ENCODE data around the gene SPINK13. TPM values are rescaled to one million over a fixed set of nuclear protein-coding genes. Genes with fewer than 3 reads are reported as not detected.

The SPINK13 gene
- total and polyA plus RNA-seq, 9 of the 15 experiments (the other 6 are each of a cell fraction or from before 2014, with no cell fraction given) = 0.07 TPM; not detected in 8

DNA sequence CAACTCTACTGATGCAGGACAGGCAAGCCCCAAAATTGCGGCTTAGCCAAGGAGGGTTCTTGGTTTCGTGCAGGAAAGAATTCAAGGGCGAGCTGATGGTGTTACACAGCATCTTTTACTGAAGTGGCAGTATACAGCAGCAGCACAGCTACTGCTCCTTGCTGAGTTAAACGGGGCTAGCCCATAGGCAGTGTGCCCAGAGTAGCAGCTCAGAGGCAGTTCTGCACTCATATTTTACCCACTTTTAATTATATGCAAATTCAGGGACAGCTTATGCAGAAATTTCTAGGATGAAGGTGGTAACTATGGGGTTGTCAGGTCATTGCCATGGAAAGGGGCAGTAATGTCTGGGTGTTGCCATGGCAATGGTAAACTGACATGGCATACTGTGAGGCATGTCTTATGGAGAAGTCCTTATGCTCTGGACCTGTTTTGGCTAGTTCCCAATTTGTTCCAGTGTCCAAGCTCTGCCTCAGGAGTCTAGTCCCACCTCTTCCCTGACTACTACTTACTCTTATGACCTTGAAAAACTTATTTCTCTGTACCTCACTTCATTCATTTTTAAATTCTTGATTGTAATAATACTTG, 64.8 kb downstream of the SPINK13 start:
- H3K4me3 ChIP-seq = no peak overlapping the region
- no peak overlapping the region for H2AFZ ChIP-seq (ENCODE audit: low read depth, low read length)
- no peaks in the 10 kb centered on the region for H3K9me3 ChIP-seq (replicated peaks; ENCODE audit: control insufficient read depth, insufficient read depth, low read depth, low read length)
- no peaks in the 10 kb centered on the region for H3K27me3 ChIP-seq (ENCODE audit: control insufficient read depth in 2 of 2, insufficient read depth in 2 of 2, low read length in 2 of 2)
- CTCF ChIA-PET (ENCODE audit: low intra/inter-chr PET ratio) = no interaction called here
- DNase-seq (ENCODE audit: extremely low read depth in 1 of 4, low spot score in 3 of 4) (no peak), ATAC-seq (no peak), FAIRE-seq (no peak)
- no peaks in the 10 kb centered on the region for H3K36me3 ChIP-seq (ENCODE audit: control insufficient read depth, insufficient read depth, low read length)
- H3K27ac ChIP-seq (ENCODE audit: extremely low read depth, low read depth, low read length) = no peak overlapping the region
- H3K4me2 ChIP-seq (ENCODE audit: insufficient read depth, low read length) = no peak overlapping the region
- TF ChIP-seq EP400 (IDR thresholded peaks at IDR 0.05) (no peak), RFX1 (IDR thresholded peaks at IDR 0.05) (peak; percentile 37; the same call in 1 of the 2 replicates)
- no TSS peak for BruUV-seq (replicated peaks)
- no peaks in the 10 kb centered on the region for H3K4me1 ChIP-seq (replicated peaks in 1 of 2; ENCODE audit: control insufficient read depth in 2 of 2, insufficient read depth in 2 of 2, low read length in 2 of 2)
- no peaks in the 10 kb centered on the region for H4K20me1 ChIP-seq (replicated peaks; ENCODE audit: control insufficient read depth, insufficient read depth, low read length)
- 1% methylated on average over 4 of the region's 4 CpGs for WGBS (ENCODE audit: insufficient coverage, low coverage, missing lambda C conversion rate)
- intact Hi-C loops (cut with micrococcal nuclease) (no loop called here), in situ Hi-C loops (cut with MboI) (no loop called here)
- H3K9me1 ChIP-seq (ENCODE audit: control insufficient read depth, insufficient read depth, low read length) = no peaks in the 10 kb centered on the region
- POLR2A ChIA-PET = no interaction called here
- H3K79me2 ChIP-seq (ENCODE audit: control insufficient read depth, insufficient read depth, low read length) = no peaks in the 10 kb centered on the region
- H3K9ac ChIP-seq (ENCODE audit: insufficient read depth in 1 of 2, low read depth in 2 of 2, low read length in 2 of 2) = no peak overlapping the region

DNA sequence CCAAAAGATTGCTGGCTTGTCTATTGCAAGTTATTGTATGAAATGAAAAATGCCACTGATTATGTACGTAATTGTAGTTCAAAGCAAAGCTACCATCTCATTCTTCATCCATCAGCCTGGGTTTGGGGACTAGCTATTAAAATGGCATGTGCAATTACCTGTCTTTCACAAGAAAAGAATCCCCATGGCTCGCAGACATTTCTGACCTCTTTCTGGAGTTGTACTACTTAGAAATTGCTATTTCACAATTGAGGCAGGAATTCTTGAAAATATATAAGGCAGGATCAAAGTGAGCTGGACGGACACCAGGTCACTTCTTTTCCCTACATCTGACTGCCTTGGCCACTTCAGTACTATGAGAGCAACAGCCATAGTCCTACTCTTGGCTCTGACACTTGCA, 66.7 kb downstream of the SPINK13 start, which contains the start of gene SPINK9:
Gene SPINK9 (plus strand): TSS at position 301 of the 400 bp plus-strand sequence. CDS start 55 bp downstream, at position 356.
- Histone ChIP-seq H3K4me2 (ENCODE audit: insufficient read depth, low read length) (no peak within 1 kb of the TSS), H3K27ac (ENCODE audit: extremely low read depth, low read depth, low read length) (no peak within 1 kb of the TSS), H3K79me2 (ENCODE audit: control insufficient read depth, insufficient read depth, low read length) (no peaks in the 10 kb centered on the region), H3K4me1 (replicated peaks in 1 of 2; ENCODE audit: control insufficient read depth in 2 of 2, insufficient read depth in 2 of 2, low read length in 2 of 2) (no peaks in the 10 kb centered on the region), H3K36me3 (ENCODE audit: control insufficient read depth, insufficient read depth, low read length) (no peaks in the 10 kb centered on the region), H4K20me1 (replicated peaks; ENCODE audit: control insufficient read depth, insufficient read depth, low read length) (no peaks in the 10 kb centered on the region), H3K9me3 (replicated peaks; ENCODE audit: control insufficient read depth, insufficient read depth, low read depth, low read length) (no peaks in the 10 kb centered on the region), H3K4me3 (no peak within 1 kb of the TSS), H3K9ac (ENCODE audit: insufficient read depth in 1 of 2, low read depth in 2 of 2, low read length in 2 of 2) (no peak within 1 kb of the TSS), H3K27me3 (ENCODE audit: control insufficient read depth in 2 of 2, insufficient read depth in 2 of 2, low read length in 2 of 2) (no peaks in the 10 kb centered on the region), H2AFZ (ENCODE audit: low read depth, low read length) (no peak within 1 kb of the TSS), H3K9me1 (ENCODE audit: control insufficient read depth, insufficient read depth, low read length) (no peaks in the 10 kb centered on the region)
- no TSS peak for BruUV-seq (replicated peaks)
- in situ Hi-C loops (cut with MboI) = no loop called here
- WGBS (ENCODE audit: insufficient coverage, low coverage, missing lambda C conversion rate) = 6% methylated on average over 3 of the region's 3 CpGs
- intact Hi-C loops (cut with micrococcal nuclease) = no loop called here
- TF ChIP-seq ZNF583 (CRISPR knock-in tag; IDR thresholded peaks at IDR 0.05) (no peak), SRSF7 (optimal IDR thresholded peaks at IDR 0.05; ENCODE audit: low read depth, low read length) (no peak), SMAD4 (CRISPR knock-in tag; conservative IDR thresholded peaks at IDR 0.05) (no peak), IRF2 (CRISPR knock-in tag; IDR thresholded peaks at IDR 0.05) (no peak), BRCA1 (IDR thresholded peaks at IDR 0.05) (no peak), BRCA1 (CRISPR knock-in tag; IDR thresholded peaks at IDR 0.05) (no peak), POLR3A (IDR thresholded peaks at IDR 0.05; ENCODE audit: borderline replicate concordance, extremely low read depth, insufficient read depth, insufficient read length) (no peak), CREBBP (IDR thresholded peaks at IDR 0.05; ENCODE audit: low read depth, low read length) (no peak)
- TF ChIP-seq, protein P1, sequence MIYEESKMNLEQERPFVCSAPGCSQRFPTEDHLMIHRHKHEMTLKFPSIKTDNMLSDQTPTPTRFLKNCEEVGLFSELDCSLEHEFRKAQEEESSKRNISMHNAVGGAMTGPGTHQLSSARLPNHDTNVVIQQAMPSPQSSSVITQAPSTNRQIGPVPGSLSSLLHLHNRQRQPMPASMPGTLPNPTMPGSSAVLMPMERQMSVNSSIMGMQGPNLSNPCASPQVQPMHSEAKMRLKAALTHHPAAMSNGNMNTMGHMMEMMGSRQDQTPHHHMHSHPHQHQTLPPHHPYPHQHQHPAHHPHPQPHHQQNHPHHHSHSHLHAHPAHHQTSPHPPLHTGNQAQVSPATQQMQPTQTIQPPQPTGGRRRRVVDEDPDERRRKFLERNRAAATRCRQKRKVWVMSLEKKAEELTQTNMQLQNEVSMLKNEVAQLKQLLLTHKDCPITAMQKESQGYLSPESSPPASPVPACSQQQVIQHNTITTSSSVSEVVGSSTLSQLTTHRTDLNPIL (CRISPR knock-in tag; IDR thresholded peaks at IDR 0.05) = no peak
- TF ChIP-seq, protein P2, sequence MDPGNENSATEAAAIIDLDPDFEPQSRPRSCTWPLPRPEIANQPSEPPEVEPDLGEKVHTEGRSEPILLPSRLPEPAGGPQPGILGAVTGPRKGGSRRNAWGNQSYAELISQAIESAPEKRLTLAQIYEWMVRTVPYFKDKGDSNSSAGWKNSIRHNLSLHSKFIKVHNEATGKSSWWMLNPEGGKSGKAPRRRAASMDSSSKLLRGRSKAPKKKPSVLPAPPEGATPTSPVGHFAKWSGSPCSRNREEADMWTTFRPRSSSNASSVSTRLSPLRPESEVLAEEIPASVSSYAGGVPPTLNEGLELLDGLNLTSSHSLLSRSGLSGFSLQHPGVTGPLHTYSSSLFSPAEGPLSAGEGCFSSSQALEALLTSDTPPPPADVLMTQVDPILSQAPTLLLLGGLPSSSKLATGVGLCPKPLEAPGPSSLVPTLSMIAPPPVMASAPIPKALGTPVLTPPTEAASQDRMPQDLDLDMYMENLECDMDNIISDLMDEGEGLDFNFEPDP (CRISPR knock-in tag; IDR thresholded peaks at IDR 0.05) = no peak
- ChIA-PET POLR2A (no interaction called here), CTCF (ENCODE audit: low intra/inter-chr PET ratio) (no interaction called here)
- no peak for FAIRE-seq
- no peak for DNase-seq (ENCODE audit: extremely low read depth in 1 of 4, low spot score in 3 of 4)
- no peak for ATAC-seq
